Esophagus squamous epithelium (tissue), 5 donors: ENCODE data around the gene FILIP1L. TPM values are rescaled to one million over a fixed set of nuclear protein-coding genes. Genes with fewer than 3 reads are reported as not detected.

Experiments
- DNase-seq: peaks from one replicate; lab custom pipeline; 2025; lab: John Stamatoyannopoulos, UW
- H3K27ac ChIP-seq, 4 donors: fragments of 200-600 bp; sonication (generic); one replicate each; pipeline ENCODE4 v1.5.1; 2016 to 2019; ENCODE audit warnings: mild to moderate bottlenecking in 1 of 4
- H3K27me3 ChIP-seq, 4 donors: fragments of 200-600 bp; sonication (generic); 1 replicate in 3 of 4; 2 replicates in 1 of 4; pipeline versions ENCODE4 v1.5.1 to v1.6.0; 2017 to 2021; ENCODE audit warnings: antibody characterized with exemption in 1 of 4
- H3K36me3 ChIP-seq, 3 donors: fragments of 200-600 bp; sonication (generic); one replicate each; pipeline ENCODE4 v1.5.1; 2016 to 2019
- H3K4me1 ChIP-seq, 3 donors: fragments of 200-600 bp; sonication (generic); one replicate each; pipeline ENCODE4 v1.5.1; 2017 to 2019
- H3K4me3 ChIP-seq, 4 donors: fragments of 200-600 bp; sonication (generic); 1 replicate in 3 of 4; 2 replicates in 1 of 4; pipeline ENCODE4 v1.5.1; 2016 to 2019; ENCODE audit warnings: mild to moderate bottlenecking in 2 of 4, moderate library complexity in 1 of 4
- H3K9me3 ChIP-seq, 3 donors: fragments of 200-600 bp; sonication (generic); one replicate each; pipeline ENCODE4 v1.5.1; 2016 to 2019
- CTCF ChIP-seq, 6 experiments: fragments of 450-650 bp in 4 of 6; fragments of 200-600 bp in 2 of 6; sonication (generic) in 2 of 6; IDR thresholded peaks; one replicate each; pipeline ENCODE4 v1.5.1; 2016 to 2019; ENCODE audit warnings: antibody characterized with exemption in 6 of 6, mild to moderate bottlenecking in 4 of 6, moderate library complexity in 4 of 6
- POLR2A ChIP-seq, 4 donors: fragments of 450-650 bp; IDR thresholded peaks; one replicate each; pipeline ENCODE4 v1.6.1; 2017; ENCODE audit warnings: antibody characterized with exemption in 4 of 4, mild to moderate bottlenecking in 4 of 4, moderate library complexity in 3 of 4
- WGBS, 2 donors: methylation state at CpG; one replicate each; pipeline ENCODE4 v1.1.5; 2018; 5-methylcytosine and 5-hydroxymethylcytosine counted together
- intact Hi-C: fragments of 100-400 bp; cut with DNase I; formaldehyde crosslinking; loops from one replicate; pipeline ENCODE4 v1.15.0; 2022
- total RNA-seq, 4 donors: library from RNA; depleted of rRNA; stranded (reverse); fragments of >200 nt; gene quantifications; one replicate each; pipeline ENCODE4 v1.1.0, GENCODE V29; 2016
- donor health status: DM: yes; HTN: yes; CAD: no.

Gene FILIP1L
- total RNA-seq, 4 donors from 2014 or later: 2.5 to 23.5 (median 10.7) TPM

- no peak for DNase-seq
- TF ChIP-seq CTCF (IDR thresholded peaks at IDR 0.05) (no peak), POLR2A (IDR thresholded peaks at IDR 0.05) (no peak)
- H3K27me3 ChIP-seq: no peaks in the 10 kb centered on the region
- no peaks in the 10 kb centered on the region for H3K9me3 ChIP-seq
- H3K4me1 ChIP-seq: peaks cover 0 to 3% (median 0%) of the 10 kb centered on the region in 3 donors
- H3K27ac ChIP-seq: no peak overlapping the region
- H3K4me3 ChIP-seq: no peak overlapping the region
- 93 to 96% methylated on average over 3 of the region's 3 CpGs for WGBS, 2 donors
- intact Hi-C loops: no loop called here
- no peaks in the 10 kb centered on the region for H3K36me3 ChIP-seq
These were observed 133.7 kb downstream of the FILIP1L start for GRCh38 chr3:99980606-99981005.

- 93 to 100% methylated on average over 1 of the region's 1 CpG for WGBS, 2 donors
- no peak for DNase-seq
- no peaks in the 10 kb centered on the region for H3K4me1 ChIP-seq
- H3K27ac ChIP-seq: no peak overlapping the region
- no peak overlapping the region for H3K4me3 ChIP-seq
- H3K36me3 ChIP-seq: no peaks in the 10 kb centered on the region
- no peaks in the 10 kb centered on the region for H3K9me3 ChIP-seq
- no peak for TF ChIP-seq POLR2A (IDR thresholded peaks at IDR 0.05)
- no peak for TF ChIP-seq CTCF (IDR thresholded peaks at IDR 0.05)
- intact Hi-C loops: no loop called here
- no peaks in the 10 kb centered on the region for H3K27me3 ChIP-seq
These were observed 136.1 kb downstream of the FILIP1L start for GRCh38 chr3:99978221-99978620.

- no peak overlapping the region for H3K27ac ChIP-seq
- H3K9me3 ChIP-seq: no peaks in the 10 kb centered on the region
- intact Hi-C loops: no loop called here
- H3K36me3 ChIP-seq: no peaks in the 10 kb centered on the region
- no peak overlapping the region for H3K4me3 ChIP-seq
- no peak for TF ChIP-seq CTCF (IDR thresholded peaks at IDR 0.05)
- TF ChIP-seq POLR2A (IDR thresholded peaks at IDR 0.05): no peak
- no peak for DNase-seq
- no peaks in the 10 kb centered on the region for H3K4me1 ChIP-seq
- no peaks in the 10 kb centered on the region for H3K27me3 ChIP-seq
These were observed 137.7 kb downstream of the FILIP1L start for GRCh38 chr3:99976584-99976983.

- no peaks in the 10 kb centered on the region for H3K27me3 ChIP-seq
- no peaks in the 10 kb centered on the region for H3K4me1 ChIP-seq
- TF ChIP-seq CTCF (IDR thresholded peaks at IDR 0.05) (no peak), POLR2A (IDR thresholded peaks at IDR 0.05) (no peak)
- no peak overlapping the region for H3K27ac ChIP-seq
- DNase-seq: no peak
- no peaks in the 10 kb centered on the region for H3K9me3 ChIP-seq
- 63 to 100% methylated on average over 1 to 2 of the region's 2 CpGs for WGBS, 2 donors
- intact Hi-C loops: no loop called here
- no peak overlapping the region for H3K4me3 ChIP-seq
- H3K36me3 ChIP-seq: no peaks in the 10 kb centered on the region
These were observed 139.3 kb downstream of the FILIP1L start for GRCh38 chr3:99974989-99975388.

GRCh38 chr3:99972380-99973104 is 141.8 kb downstream of the FILIP1L start:
- 79 to 92% methylated on average over 8 of the region's 8 CpGs for WGBS, 2 donors
- DNase-seq: no peak
- H3K36me3 ChIP-seq: no peaks in the 10 kb centered on the region
- no peaks in the 10 kb centered on the region for H3K9me3 ChIP-seq
- no peaks in the 10 kb centered on the region for H3K27me3 ChIP-seq
- intact Hi-C loops: no loop called here
- no peak overlapping the region for H3K4me3 ChIP-seq
- no peak overlapping the region for H3K27ac ChIP-seq
- H3K4me1 ChIP-seq: peaks cover 0 to 12% (median 0%) of the 10 kb centered on the region in 3 donors
- TF ChIP-seq CTCF (IDR thresholded peaks at IDR 0.05) (no peak), POLR2A (IDR thresholded peaks at IDR 0.05) (no peak)
